GM12878 (cell line): ENCODE results near the gene SYNE4. TPM values are rescaled to one million over a fixed set of nuclear protein-coding genes. Genes with fewer than 3 reads are reported as not detected.

ENCODE experiments used
- CBX5 ChIP-seq: sonication (generic); IDR thresholded peaks from 2 replicates; pipeline ENCODE4 v1.6.1; 2016; ENCODE audit warnings: low read depth, moderate library complexity, mild to moderate bottlenecking, inconsistent platforms
- CUX1 ChIP-seq: IDR thresholded peaks from 2 replicates; pipeline ENCODE4 v1.6.1; 2012; ENCODE audit warnings: improper control_type of control experiment, low read depth, low read length; ENCODE audit not compliant: insufficient replicate concordance
- ESRRA ChIP-seq: IDR thresholded peaks from 2 replicates; pipeline ENCODE4 v1.6.1; 2012; ENCODE audit warnings: mild to moderate bottlenecking, low read length, improper control_type of control experiment
- MTA3 ChIP-seq: IDR thresholded peaks from 2 replicates; pipeline ENCODE4 v1.6.1; 2012; ENCODE audit warnings: low read length, inconsistent platforms, borderline replicate concordance
- NFYA ChIP-seq: IDR thresholded peaks from 2 replicates; pipeline ENCODE4 v1.6.1; 2011; ENCODE audit warnings: low read depth, mild to moderate bottlenecking, low read length, improper control_type of control experiment, borderline replicate concordance
- NR2C1 ChIP-seq: fragments of 450-650 bp; IDR thresholded peaks from 2 replicates; pipeline ENCODE4 v1.6.1; 2017; ENCODE audit warnings: antibody characterized with exemption, mild to moderate bottlenecking, moderate library complexity
- SMC3 ChIP-seq: IDR thresholded peaks from 2 replicates; pipeline ENCODE4 v1.6.1; 2011; ENCODE audit warnings: low read length, improper control_type of control experiment, borderline replicate concordance
- SREBF1 ChIP-seq: IDR thresholded peaks from 2 replicates; pipeline ENCODE4 v1.6.1; 2012; ENCODE audit warnings: mild to moderate bottlenecking, low read length
- ZBTB33 ChIP-seq: fragments of 450-650 bp; IDR thresholded peaks from 2 replicates; pipeline ENCODE4 v1.6.1; 2017; ENCODE audit warnings: mild to moderate bottlenecking
- polyA plus RNA-seq, 11 experiments: library from polyadenylated mRNA; depleted of rRNA in 4 of 11; unstranded in 6 of 11; stranded (reverse) in 5 of 11; fragments of >200 nt; fragmentation: Nextera tagmentation in 4 of 11; fragmentation: Illumina TruSeq in 1 of 11; extraction: Ambion mirVana in 4 of 11; extraction: Trizol in 1 of 11; gene quantifications; 1 replicate in 1 of 11; 2 replicates in 10 of 11; pipeline versions ENCODE4 v1.2.1 to v1.2.3, GENCODE V29; 2011 to 2016; ENCODE audit warnings: inconsistent platforms in 2 of 11, missing spikeins in 2 of 11, low read depth in 1 of 11
- total RNA-seq, 4 experiments: library from RNA; depleted of rRNA in 3 of 4; stranded (reverse); fragments of >200 nt in 3 of 4; fragmentation: Illumina TruSeq in 1 of 4; extraction: Trizol in 1 of 4; gene quantifications; 2 replicates each; pipeline versions ENCODE4 v1.2.1 to v1.2.3, GENCODE V29; 2013 to 2021

The SYNE4 gene
- total and polyA plus RNA-seq, 10 of the 15 experiments (the other 5 are each of a cell fraction or from before 2014, with no cell fraction given): 0.35 to 1.2 (median 0.71) TPM

- TF ChIP-seq ZBTB33 (no peak), ESRRA (no peak), NR2C1 (no peak), SMC3 (no peak), NFYA (no peak), SREBF1 (no peak), CBX5 (no peak), MTA3 (no peak), CUX1 (no peak)
Measured at GRCh38 chr19:36047835-36048234, 39.2 kb upstream of the SYNE4 start (continued).
